OCI-LY1 (cell line): ENCODE results near the gene TERT.
A peak's percentile ranks its signal among the peaks of the same experiment; 100 is the strongest.

ENCODE experiments used
- H2AFZ ChIP-seq: fragments of 200-600 bp; sonication (generic), shearing (Covaris generic); 2 replicates; pipeline ENCODE4 v1.6.0; 2014; ENCODE audit warnings: antibody characterized with exemption, mild to moderate bottlenecking, low read length
- H3F3A ChIP-seq: fragments of 200-600 bp; sonication (generic), shearing (Covaris generic); 2 replicates; pipeline ENCODE4 v1.6.0; 2014; ENCODE audit warnings: mild to moderate bottlenecking, antibody characterized with exemption, low read length, moderate library complexity; ENCODE audit not compliant: insufficient read depth
- H3K27ac ChIP-seq: fragments of 200-600 bp; sonication (generic); 2 replicates; pipeline ENCODE4 v1.5.1; 2014; ENCODE audit warnings: low read length, mixed run types, mild to moderate bottlenecking, low read depth; ENCODE audit not compliant: poor library complexity, severe bottlenecking
- H3K27me3 ChIP-seq: fragments of 200-600 bp; sonication (generic); 2 replicates; pipeline ENCODE4 v1.6.0; 2014; ENCODE audit warnings: antibody characterized with exemption, mild to moderate bottlenecking, low read length, moderate library complexity; ENCODE audit not compliant: insufficient read depth
- H3K36me3 ChIP-seq: fragments of 200-600 bp; sonication (generic); 2 replicates; pipeline ENCODE4 v1.6.1; 2014; ENCODE audit warnings: mild to moderate bottlenecking, antibody characterized with exemption, low read length, moderate library complexity, mixed read lengths; ENCODE audit not compliant: insufficient read depth
- H3K4me1 ChIP-seq: fragments of 200-600 bp; sonication (generic); 2 replicates; pipeline ENCODE4 v1.5.1; 2014; ENCODE audit warnings: mild to moderate bottlenecking, low read length, moderate library complexity; ENCODE audit not compliant: insufficient read depth, severe bottlenecking
- H3K4me2 ChIP-seq: fragments of 200-600 bp; sonication (generic), shearing (Covaris generic); 2 replicates; pipeline ENCODE4 v1.6.1; 2014; ENCODE audit warnings: low read length
- H3K4me3 ChIP-seq: fragments of 200-600 bp; sonication (generic); 2 replicates; pipeline ENCODE4 v1.5.1; 2014; ENCODE audit warnings: low read length, low read depth, mild to moderate bottlenecking, mixed read lengths; ENCODE audit not compliant: poor library complexity, severe bottlenecking
- H3K79me2 ChIP-seq: fragments of 200-600 bp; shearing (Covaris generic); 2 replicates; pipeline ENCODE4 v1.6.1; 2016; ENCODE audit warnings: mixed run types, low read length, mixed read lengths; ENCODE audit not compliant: insufficient read depth
- H3K9ac ChIP-seq: fragments of 200-600 bp; sonication (generic), shearing (Covaris generic); 2 replicates; pipeline ENCODE4 v1.6.1; 2014; ENCODE audit warnings: mild to moderate bottlenecking, low read length, mixed read lengths
- H3K9me2 ChIP-seq: fragments of 200-600 bp; sonication (generic), shearing (Covaris generic); 2 replicates; pipeline ENCODE4 v1.6.1; 2014; ENCODE audit warnings: low read depth, mild to moderate bottlenecking, low read length, mixed read lengths
- H3K9me3 ChIP-seq: fragments of 200-600 bp; shearing (Covaris generic); 2 replicates; pipeline ENCODE4 v1.6.1; 2014; ENCODE audit warnings: low read length, mixed read lengths
- H4K20me1 ChIP-seq: fragments of 200-600 bp; sonication (generic), shearing (Covaris generic); 2 replicates; pipeline ENCODE4 v1.6.0; 2016; ENCODE audit warnings: mild to moderate bottlenecking, low read length; ENCODE audit not compliant: insufficient read depth
- EZH2 ChIP-seq: fragments of 200-600 bp; sonication (generic), shearing (Covaris generic); IDR thresholded peaks from 2 replicates; pipeline ENCODE4 v1.8.0; 2017; ENCODE audit warnings: borderline replicate concordance, mixed run types, mild to moderate bottlenecking, antibody characterized with exemption, low read length, moderate library complexity, mixed read lengths
- TF ChIP-seq, protein P1 (sequence below): fragments of 200-600 bp; sonication (generic), shearing (Covaris generic); IDR thresholded peaks from 2 replicates; pipeline ENCODE4 v1.5.1; 2017; ENCODE audit warnings: mild to moderate bottlenecking, antibody characterized with exemption, low read length, moderate library complexity, mixed read lengths

Gene TERT

DNA sequence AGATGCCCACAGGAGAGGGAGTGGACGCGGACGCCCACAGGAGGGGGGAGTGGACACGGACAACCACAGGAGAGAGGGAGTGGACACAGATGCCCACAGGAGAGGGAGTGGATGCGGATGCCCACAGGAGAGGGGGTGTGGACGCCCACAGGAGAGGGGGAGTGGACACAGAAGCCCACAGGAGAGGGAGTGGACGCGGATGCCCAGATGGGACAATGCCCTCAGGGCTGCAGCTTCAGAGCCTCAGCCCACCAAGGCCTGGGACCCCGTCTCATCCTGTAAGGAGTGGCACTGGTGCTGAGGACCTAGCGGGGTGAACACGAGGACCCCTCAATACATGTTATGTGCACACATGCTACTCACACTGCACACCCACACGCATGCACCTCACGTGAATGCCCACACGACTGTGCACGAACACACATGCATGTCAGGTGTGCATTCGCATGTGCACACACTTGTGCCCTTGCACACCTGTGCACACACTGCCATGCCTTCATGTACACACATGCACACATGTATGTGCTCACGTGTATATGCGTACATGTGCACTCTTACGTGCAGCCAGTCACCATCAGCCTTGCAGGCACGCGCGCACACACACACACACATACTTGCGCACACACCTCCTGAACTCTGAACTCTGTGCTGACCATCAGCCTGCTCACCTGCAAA, 34.9 kb downstream of the TERT start:
- Histone ChIP-seq H3K36me3 (peaks cover 25% of the 10 kb centered on the region), H3F3A (no peaks in the 10 kb centered on the region), H3K27me3 (no peaks in the 10 kb centered on the region), H3K9me3 (no peaks in the 10 kb centered on the region), H3K4me3 (no peak overlapping the region), H3K27ac (no peak overlapping the region), H3K79me2 (no peaks in the 10 kb centered on the region), H3K9me2 (no peaks in the 10 kb centered on the region), H2AFZ (no peak overlapping the region), H3K4me1 (peaks cover 4% of the 10 kb centered on the region), H4K20me1 (no peaks in the 10 kb centered on the region), H3K4me2 (no peak overlapping the region), H3K9ac (no peak overlapping the region)
- TF ChIP-seq, protein P1, sequence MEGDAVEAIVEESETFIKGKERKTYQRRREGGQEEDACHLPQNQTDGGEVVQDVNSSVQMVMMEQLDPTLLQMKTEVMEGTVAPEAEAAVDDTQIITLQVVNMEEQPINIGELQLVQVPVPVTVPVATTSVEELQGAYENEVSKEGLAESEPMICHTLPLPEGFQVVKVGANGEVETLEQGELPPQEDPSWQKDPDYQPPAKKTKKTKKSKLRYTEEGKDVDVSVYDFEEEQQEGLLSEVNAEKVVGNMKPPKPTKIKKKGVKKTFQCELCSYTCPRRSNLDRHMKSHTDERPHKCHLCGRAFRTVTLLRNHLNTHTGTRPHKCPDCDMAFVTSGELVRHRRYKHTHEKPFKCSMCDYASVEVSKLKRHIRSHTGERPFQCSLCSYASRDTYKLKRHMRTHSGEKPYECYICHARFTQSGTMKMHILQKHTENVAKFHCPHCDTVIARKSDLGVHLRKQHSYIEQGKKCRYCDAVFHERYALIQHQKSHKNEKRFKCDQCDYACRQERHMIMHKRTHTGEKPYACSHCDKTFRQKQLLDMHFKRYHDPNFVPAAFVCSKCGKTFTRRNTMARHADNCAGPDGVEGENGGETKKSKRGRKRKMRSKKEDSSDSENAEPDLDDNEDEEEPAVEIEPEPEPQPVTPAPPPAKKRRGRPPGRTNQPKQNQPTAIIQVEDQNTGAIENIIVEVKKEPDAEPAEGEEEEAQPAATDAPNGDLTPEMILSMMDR = no peak
- TF ChIP-seq EZH2 = no peak

DNA sequence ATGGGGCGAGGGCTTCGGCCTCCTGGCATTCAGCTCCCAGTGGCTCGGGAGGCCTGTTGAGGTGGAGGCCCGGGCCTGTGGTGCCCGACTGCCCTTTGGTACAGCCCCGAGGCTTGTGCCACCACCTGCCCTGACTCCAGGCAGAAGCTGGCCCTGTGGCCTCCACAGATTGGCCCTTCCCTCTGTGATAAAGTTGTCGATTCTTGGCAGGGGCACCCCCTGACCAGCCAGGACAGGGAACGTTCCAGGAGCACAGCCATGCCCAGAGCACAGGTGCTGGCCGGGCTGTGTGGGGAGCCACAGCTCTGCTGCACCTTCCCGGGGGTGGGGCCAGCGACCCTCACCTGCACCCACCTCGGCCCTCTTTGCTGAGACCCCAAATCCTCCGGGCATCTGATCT, 37.0 kb downstream of the TERT start:
- H4K20me1 ChIP-seq = no peaks in the 10 kb centered on the region
- no peaks in the 10 kb centered on the region for H3K9me2 ChIP-seq
- H3K27me3 ChIP-seq = no peaks in the 10 kb centered on the region
- peak overlapping the region; percentile 37 for H3K27ac ChIP-seq
- TF ChIP-seq EZH2 = no peak
- TF ChIP-seq, protein P1 = no peak
- no peak overlapping the region for H3K9ac ChIP-seq
- H3F3A ChIP-seq = no peaks in the 10 kb centered on the region
- no peak overlapping the region for H3K4me2 ChIP-seq
- H2AFZ ChIP-seq = no peak overlapping the region
- peaks cover 12% of the 10 kb centered on the region; the same call in 1 of the 2 replicates for H3K36me3 ChIP-seq
- no peaks in the 10 kb centered on the region for H3K79me2 ChIP-seq
- no peaks in the 10 kb centered on the region for H3K9me3 ChIP-seq
- no peak overlapping the region for H3K4me3 ChIP-seq
- H3K4me1 ChIP-seq = peaks cover 4% of the 10 kb centered on the region

DNA sequence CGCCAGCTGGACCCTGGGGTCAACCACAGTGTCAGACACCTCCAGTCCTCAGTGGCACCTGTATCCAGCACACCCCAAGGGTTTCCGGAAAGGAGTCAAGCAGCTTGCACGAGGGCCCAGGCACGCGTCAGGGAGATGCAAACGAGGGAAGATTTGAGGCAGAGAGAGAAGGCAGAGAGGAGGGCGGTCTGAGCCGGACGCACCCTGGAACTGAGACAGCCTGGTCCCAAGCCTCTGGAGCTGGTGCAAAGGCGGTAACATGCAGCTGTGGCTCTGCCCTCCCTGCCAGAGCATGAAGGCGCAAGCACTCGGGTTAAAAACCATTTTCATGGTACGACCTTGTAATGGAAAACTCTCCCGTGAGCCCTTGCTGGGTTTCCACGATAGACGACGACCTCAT, 37.5 kb downstream of the TERT start:
- Histone ChIP-seq H3K79me2 (no peaks in the 10 kb centered on the region), H3K36me3 (peaks cover 8% of the 10 kb centered on the region; the same call in 1 of the 2 replicates), H2AFZ (no peak overlapping the region), H3K27ac (no peak overlapping the region), H3K9me2 (no peaks in the 10 kb centered on the region), H4K20me1 (no peaks in the 10 kb centered on the region), H3K4me3 (no peak overlapping the region), H3K4me1 (peaks cover under 1% of the 10 kb centered on the region), H3F3A (no peaks in the 10 kb centered on the region), H3K4me2 (no peak overlapping the region), H3K9me3 (no peaks in the 10 kb centered on the region), H3K27me3 (no peaks in the 10 kb centered on the region), H3K9ac (no peak overlapping the region)
- TF ChIP-seq, protein P1 = no peak
- no peak for TF ChIP-seq EZH2
